GM18519 (cell line): ENCODE data around the gene ZEB2.

Source experiments
- ATAC-seq: cut with Tn5 transposase; IDR thresholded peaks from one replicate; pipeline ENCODE4 v1.9.1; 2021; ENCODE audit warnings: mild to moderate bottlenecking, moderate library complexity; ENCODE audit not compliant: unreplicated experiment, low FRiP score

The ZEB2 gene

DNA sequence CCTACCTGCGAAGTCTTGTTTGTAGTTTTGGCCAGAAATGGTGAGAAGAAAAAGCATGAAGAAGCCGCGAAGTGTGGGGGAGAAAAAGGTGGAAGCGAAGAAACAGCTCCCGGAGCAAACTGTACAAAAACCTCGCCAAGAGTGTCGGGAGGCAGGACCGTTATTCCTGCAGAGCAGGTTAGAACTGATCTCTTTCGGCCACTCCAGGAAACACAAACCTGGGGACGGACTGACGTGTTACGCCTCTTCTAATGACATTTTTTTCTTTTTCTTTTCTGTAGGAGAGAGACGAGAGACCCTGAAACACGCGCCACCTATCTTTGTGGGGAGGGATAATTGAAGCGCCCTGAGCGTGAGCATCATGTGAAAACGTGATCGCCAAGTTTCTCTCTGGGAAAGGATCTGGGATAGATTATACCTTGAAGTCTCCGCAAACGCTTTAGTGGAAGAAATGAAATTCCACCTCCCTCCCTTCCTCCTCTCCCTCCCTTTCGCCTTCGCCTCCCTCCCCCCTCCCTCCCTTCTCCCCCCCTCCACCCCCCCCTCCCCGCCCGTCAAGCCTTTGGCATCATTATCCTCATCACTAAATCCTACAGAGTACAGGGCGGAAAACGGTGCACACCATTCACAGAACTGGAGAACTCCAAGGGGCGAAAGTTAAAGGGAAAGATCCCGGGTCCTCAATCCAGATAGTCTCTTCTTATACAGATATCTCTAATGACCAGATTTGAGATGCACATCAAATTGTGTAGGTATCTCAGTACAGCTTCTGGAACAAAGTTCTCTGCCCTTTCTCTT, at the start of gene ZEB2:
ZEB2 (minus strand) TSS at position 186 of the 798 bp plus-strand sequence. CDS start 2,769 bp downstream, outside the sequence.
- ATAC-seq: no peak

DNA sequence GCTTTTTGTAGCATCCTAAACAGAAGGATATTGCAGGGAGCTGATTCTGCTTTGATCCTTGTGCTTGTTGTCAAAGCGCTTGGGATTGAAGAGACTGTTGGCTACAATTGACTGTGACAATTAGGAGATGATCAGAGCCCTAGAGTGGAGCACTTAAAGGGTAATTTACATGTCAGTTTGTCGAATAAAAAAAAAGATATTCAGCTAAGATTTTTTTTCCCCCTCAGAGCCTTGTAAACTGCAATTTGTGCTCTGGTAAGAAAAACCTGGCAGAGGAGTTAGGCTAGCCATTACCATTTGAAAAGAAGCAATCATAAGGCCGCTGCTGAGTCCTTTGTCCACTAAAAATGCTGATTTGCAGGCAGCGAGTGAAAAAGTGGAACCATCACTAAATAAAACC, 47.8 kb upstream of the ZEB2 start:
- no peak for ATAC-seq

DNA sequence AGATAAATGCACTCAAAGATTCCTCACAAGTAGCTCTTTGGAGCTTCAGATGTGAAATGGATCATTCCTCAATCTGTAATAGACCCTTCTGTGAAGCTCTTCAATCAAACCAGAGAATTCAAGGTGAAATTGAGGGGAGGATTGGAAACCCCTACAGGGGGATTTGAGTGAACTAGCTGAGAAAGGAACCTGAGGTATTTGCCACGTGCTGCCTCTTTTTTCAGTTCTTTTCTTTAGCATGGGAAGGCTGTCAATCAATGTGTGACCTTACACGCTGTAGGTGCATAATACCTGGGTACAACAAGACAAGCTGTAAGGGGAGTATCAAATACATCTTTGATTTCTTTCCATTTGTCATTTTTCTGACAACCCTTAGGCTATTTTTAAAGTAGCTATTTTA, 46.5 kb upstream of the ZEB2 start:
- no peak for ATAC-seq

DNA sequence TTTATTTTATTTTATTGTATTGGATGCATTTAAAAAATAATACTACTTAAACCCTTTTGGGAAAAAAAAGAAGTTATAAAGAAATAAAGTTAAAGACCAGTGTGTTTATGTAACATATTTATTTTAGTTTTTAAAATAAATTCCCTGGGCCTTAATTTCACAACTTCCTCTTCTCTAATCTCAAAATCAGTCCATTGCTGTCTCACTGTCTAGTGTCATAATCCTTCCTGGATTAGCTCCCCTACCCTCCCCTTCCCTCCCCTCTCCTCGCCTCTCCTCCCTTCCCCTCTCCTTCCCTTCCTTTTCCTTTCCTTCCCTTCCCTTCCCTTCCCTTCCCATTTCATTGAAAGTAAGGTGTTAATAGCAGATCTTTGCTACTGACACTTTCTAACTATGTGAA, 40.3 kb upstream of the ZEB2 start:
- ATAC-seq: no peak

DNA sequence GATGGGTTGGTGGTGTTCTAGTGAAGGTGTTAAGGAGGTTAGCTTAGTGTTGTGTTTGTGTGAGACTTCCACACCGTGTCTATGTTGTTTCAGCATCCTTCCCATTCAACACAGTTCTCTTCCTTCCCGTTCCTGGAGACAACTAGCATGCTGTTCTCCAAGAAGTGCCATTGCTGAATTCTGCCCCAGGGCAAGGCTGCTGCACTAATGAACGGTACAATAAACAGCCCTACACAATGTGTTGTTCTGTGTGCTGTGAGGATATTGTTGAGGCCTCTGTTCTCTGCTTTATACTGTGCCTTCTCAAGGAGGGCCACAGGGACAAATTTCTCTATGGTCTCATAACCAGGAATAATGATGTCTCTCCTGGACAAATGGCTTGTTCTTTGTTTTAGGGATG, 39.8 kb upstream of the ZEB2 start:
- ATAC-seq: no peak

DNA sequence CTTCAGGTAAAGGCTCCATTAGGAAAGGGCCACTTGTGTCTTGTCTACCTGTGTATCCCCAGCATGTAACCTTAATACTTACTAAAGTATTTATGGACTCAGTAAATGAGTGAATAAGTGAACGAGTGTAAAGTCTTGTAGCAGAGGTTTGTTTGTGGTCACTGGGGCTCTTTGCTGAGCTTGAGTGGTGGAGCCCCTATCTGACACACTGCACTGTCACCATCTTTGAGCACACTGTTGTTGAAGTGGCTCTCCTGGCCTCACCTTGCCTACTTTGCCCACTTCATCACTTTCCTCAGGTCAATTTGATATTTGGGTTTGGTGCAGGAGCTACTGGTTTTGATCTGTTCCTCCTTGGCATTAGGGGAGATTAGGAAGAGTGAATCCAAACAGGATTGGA, 39.3 kb upstream of the ZEB2 start:
- ATAC-seq: no peak

DNA sequence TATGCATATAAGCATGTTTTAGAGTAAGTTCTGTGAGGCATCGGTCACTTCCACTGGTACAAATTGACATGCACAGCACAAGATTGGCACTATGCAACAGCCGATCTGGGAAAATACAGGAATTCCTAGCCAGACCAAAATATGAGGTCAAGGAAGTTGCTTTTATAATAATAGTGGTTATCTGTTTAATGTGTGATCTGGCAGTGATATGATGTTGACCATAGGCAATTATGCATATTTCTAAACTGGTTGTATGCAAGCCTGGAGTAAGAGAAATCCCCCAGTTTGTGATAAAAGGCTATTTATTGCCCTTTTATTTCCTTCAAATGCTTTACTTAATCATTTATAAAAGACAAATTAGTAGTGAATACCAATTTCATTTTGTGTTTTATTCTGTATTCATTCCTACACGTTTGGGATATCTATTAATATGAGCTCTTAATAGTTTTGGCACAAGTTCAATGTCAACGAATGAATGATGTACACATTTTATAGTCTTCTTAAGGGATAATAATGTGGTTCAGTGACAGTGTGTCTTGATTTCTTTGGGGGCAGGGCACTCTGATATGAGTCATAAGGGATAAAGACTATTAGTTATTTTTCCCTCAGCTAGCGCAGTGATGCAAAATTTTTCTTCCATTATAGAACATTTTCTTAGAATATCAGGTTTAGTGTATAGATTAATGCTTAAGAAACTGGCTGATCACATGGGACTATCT, 34.7 kb upstream of the ZEB2 start:
- ATAC-seq: no peak

DNA sequence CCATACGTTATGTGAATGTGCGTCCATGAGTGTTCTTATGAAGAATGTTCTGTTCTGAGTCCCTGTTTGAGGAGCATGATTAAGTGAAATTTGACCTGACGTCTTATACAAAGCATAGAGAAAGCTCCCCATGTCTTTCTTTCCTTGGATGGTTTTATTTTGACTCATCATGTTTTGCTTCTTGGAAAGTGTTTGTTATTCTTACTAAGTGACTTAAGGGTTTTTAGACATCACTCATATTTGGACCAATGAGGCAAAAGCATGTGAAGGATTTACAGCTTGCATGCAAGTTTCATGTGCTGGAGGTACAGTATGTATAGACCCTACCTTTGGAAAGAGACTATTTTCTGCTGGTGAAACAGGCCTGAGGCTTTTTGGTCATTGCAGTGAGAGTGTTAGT, 33.5 kb upstream of the ZEB2 start:
- no peak for ATAC-seq

DNA sequence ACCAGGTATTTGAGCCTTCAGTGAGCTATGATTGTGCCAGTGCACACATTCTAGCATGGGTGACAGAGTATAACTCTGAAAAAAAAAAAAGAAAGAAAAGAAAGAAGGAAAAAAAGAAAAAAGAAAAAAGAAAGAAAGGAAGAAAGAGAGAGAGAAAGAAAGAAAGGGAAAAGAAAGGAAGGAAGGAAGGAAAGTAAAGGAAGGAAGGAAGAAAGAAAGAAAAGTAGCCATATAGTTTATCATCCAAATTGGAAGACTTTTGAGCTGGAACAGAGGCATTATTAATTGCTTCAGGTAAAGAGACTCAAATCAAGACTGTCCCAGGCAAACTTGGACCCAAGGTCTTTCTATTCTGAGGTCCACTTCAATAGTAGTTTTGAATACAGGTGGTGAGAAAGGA, 32.9 kb upstream of the ZEB2 start:
- ATAC-seq: no peak

DNA sequence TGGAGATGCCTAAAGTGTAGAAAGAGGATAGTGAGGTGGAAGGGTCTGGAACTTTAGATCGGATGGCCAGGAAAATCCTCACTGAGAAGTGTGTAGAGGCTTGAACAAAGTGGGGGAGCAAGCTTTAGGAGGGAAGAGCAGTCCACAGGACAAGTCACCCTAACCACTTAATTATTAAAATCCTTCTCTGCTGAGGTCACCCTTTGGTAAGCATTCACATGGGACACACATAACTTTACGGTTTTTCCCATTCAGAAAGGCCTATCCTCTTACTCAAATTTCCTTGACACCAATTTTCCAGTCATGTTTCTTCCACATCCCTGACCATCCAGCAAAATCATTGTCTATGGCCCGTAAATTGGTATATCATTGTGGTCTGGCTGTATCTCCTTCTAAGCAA, 31.0 kb upstream of the ZEB2 start:
- ATAC-seq: no peak

DNA sequence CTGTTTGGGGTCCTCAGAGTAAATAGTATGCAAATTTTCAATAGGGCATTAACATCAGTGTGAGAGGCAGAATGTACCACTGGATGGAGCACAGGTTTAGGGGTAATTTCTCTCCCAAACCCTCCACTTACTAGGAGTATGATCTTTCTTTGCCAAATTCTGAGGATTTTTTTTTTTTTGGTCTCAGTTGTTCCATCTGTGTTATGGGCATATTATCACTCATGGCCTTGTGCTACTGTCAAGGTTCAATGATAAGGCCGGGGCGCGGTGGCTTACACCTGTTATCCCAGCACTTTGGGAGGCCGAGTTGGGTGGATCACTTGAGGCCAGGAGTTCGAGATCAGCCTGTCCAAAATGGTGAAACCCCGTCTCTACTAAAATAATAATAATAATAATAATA, 30.2 kb upstream of the ZEB2 start:
- ATAC-seq: no peak

DNA sequence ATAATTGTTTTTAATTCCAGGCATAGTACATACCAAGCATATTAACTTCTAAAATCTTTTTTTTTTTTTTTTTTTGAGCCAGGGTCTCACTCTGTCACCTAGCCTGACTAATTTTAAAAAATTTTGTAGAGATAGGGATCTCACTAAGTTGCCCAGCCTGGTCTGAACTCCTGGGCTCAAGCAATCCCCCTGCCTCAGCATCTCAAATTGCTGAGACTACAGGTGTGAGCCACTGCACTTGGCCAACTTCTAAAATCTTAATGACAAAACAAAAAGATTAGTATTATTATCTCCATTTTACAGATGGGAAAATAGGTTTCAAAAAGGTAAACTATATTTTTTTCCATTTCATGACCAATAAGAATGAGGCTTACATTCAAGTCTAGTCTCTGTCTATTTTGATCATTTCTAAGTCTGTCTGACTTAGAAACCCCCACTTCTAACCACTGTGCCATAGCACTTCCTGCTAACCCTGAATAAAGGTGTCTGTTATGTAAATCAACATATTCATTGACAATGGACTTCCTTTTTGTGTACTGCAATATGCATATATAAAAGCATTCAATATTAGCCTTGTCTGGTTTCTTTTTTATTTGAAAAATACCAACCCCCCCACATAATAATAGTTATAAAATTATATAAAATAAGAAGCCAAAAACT, 28.7 kb upstream of the ZEB2 start:
- peak; percentile 76 for ATAC-seq

DNA sequence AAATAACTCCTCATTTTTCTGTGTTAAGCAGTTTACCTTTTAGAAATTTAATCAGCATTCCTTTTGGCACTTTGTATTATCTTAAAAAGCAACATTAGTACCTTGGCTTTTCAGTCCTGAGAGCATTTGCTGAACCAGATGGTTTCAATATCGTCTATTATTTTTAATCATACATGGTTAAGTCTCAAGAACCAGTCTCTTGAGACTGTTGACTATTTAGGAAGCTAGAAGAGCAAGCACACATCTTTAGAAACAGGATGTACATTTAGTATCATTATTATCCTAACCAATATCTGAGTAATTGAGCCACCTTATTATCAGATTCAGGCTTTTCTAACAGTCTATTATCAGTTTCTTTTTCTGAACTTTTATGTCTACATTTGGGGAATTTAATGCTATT, 28.2 kb upstream of the ZEB2 start:
- no peak for ATAC-seq

DNA sequence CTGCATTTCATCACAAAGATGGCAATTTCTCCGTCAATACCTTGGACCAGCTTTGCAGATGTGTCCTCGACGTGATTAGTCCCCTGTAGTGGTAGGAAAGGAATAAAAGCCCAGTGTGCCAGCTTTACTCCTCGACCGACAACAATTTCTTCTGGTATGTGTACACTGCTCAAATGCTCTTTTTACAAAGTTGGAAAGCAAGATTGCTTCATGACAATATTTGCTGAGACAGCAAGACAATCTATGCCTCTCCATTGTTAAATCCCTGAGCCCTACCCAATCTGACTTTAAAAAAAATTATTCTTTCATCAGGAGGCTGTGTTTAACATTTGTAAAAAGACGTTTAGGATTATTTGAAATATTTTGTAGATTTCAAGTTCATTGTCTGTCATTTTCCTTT, 27.6 kb upstream of the ZEB2 start:
- ATAC-seq: no peak

DNA sequence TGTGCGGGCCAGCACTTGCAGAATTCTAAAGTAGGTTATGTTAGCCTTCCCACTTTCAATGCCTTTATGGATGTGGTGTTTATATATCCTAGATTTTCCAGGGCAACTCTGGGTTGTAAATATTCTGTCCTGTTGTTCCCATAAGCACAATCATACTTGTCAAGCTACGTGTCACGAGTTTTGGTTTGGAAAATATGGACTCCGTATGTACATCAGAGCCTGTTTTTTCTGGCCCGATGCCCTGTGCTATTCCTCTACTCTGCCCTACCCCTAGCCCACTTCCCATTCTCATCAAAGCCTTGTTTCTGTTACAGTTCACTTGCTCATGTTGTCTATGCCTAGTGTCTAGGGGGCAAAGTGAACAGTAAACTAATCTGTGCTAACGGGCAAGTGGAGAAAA, 27.0 kb upstream of the ZEB2 start:
- no peak for ATAC-seq

DNA sequence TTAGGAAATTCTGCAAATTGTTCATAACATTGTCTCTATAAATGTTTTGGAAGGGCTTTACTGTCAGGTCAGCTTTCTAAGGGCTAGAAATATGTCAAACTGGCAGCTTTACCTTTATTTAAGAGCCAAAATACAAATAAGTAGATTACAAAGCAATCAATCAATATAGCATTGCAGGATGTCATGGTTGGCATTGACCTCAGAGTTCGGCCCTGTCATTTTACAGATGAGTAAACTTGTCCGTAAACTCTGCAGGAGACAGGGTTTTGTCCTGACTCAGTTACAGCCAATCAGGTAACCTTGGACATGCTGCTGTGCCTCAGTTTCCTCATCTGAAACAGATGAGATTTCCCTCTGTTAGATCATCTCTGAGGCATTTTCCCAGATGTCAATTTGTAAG, 25.9 kb upstream of the ZEB2 start:
- no peak for ATAC-seq

DNA sequence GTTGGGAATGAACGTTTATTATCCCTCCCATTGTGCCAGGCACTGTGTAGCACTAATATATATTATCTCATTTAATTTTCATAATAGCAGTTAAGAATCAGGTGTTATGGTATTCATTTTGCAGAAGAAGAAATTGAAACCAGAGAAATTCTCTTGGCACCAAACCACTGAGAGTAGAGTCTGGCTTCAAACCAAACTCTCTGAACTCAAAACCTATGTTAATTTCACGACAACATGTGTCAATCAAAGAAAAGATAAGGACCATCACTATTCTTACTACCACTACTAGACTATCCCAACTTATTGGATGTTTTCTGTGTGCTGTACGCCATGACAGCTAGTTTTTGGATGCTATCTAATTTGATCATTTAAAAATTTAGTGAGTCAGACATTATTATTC, 24.1 kb upstream of the ZEB2 start:
- no peak for ATAC-seq

DNA sequence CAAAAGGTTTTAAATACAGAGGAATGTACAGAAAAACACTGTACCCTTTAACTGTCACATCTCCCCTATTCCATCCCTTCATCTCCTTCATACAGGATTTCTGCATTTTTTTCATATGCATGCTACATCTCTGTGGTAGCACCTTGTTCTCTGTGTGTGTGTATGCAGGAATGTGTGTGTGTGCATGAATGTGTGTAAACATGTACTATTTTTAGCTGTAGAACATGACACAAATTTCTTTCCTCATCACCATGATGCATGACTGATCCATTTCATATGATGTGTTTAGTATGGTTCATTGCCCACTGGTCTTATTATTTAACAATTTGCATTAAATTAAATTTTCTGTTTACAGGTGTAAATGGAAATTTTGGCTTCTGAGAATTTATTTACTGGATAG, 21.5 kb upstream of the ZEB2 start:
- no peak for ATAC-seq

DNA sequence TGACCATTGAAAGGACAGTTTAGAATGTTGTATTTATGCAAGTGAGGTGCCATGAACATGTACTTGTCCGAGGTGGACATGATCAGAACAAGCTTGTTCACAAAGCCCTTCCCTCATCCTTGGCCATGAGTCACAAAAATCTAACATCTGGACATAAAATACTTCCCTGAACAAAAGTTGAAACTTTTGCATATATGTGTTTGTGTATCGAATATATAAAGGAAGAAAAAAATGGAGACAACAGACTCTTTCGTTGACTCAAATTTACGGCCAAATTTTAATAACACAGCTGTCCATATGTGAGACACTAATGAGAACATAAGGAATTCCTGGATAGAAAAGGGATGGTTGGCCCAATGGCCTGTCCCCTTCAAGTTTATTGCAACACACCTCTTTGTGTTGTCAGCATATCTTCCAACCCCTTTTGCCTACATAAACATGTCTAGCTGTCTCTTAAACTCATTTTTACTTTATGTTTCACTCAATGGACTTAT, 19.4 kb upstream of the ZEB2 start:
- ATAC-seq: no peak

DNA sequence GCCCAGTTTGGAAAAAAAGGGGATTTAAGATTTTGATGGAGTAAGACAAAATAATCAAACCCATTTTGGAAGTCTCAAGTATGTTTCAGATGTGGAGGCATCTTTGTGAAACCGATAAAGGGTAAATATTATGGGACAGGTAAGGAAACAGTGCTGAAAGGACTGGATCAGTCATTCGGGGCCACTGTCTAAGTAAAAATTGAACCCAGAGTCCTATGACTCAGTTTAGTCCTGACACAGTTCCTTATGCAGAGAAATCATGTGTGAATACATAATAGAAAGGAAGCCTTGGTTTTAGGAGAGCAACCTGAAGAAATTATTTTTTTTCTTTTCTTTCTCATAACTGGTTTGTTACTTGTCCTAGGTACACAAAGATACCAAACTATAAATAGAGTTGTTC, 15.4 kb upstream of the ZEB2 start:
- no peak for ATAC-seq

DNA sequence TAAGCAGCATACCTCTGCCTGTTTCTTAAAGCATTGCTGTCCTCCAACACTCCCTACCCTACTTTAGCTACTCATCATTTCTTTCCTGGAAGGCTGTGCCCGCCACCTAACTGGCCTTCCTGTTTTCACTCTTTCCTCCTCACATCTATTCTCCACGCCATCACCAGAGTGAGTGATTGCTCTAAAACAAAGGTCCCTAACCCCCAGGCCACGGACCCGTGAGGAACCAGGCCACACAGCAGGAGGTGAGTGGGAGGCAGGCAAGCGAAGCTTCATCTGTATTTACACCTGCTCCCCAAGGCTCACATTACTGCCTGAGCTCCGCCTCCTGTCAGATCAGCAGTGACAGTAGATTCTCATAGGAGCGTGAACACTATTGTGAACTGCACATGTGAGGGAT, 13.3 kb upstream of the ZEB2 start:
- ATAC-seq: no peak

DNA sequence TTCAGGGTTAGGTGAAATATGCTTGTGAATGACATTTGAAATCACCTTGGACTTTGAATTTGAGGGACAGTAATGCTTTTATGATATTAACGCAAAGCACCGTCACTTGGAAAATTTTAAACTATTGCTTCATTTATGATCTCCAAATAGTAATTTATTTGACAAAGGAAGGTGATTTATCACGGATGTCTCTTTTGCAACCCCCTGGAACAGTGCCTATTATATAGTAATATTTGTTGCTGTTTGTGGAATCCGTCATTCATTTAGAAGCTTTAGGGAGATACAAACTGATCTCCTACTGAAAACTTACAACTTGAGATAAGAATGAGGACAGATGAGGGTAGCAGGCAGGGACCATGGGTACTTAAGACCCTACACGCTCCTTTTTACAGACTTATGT, 10.7 kb upstream of the ZEB2 start:
- ATAC-seq: no peak
